ENCODE results near the gene ARHGAP4.

The ARHGAP4 gene

GRCh38 chrX:153864561-153865320, 61.3 kb downstream of the ARHGAP4 start:
- Histone ChIP-seq H3K4me1 (no peaks in the 10 kb centered on the region), H3K4me3 (no peak overlapping the region), H3K27me3 (peaks cover 0 to 7% of the 10 kb centered on the region in 2 donors), H3K27ac (no peak overlapping the region), H3K36me3 (no peaks in the 10 kb centered on the region), H3K9me3 (no peaks in the 10 kb centered on the region)
- no peak for DNase-seq
- no peak for TF ChIP-seq CTCF (IDR thresholded peaks at IDR 0.05)
- intact Hi-C loops (cut with DNase I; ENCODE audit: low total_unique reads) = no loop called here

- H3K36me3 ChIP-seq = no peaks in the 10 kb centered on the region
- H3K4me1 ChIP-seq = no peaks in the 10 kb centered on the region
- no peak overlapping the region for H3K4me3 ChIP-seq
- H3K9me3 ChIP-seq = no peaks in the 10 kb centered on the region
- TF ChIP-seq CTCF (IDR thresholded peaks at IDR 0.05) = no peak
- intact Hi-C loops (cut with DNase I; ENCODE audit: low total_unique reads) = no loop called here
- no peak overlapping the region for H3K27ac ChIP-seq
- peaks cover 0 to 7% of the 10 kb centered on the region in 2 donors for H3K27me3 ChIP-seq
- no peak for DNase-seq
These were observed 62.0 kb downstream of the ARHGAP4 start for GRCh38 chrX:153864101-153864500.

- DNase-seq = no peak
- H3K4me1 ChIP-seq = no peaks in the 10 kb centered on the region
- TF ChIP-seq CTCF (IDR thresholded peaks at IDR 0.05) = no peak
- no peaks in the 10 kb centered on the region for H3K36me3 ChIP-seq
- intact Hi-C loops (cut with DNase I; ENCODE audit: low total_unique reads) = no loop called here
- H3K27me3 ChIP-seq = peaks cover 0 to 7% of the 10 kb centered on the region in 2 donors
- no peak overlapping the region for H3K4me3 ChIP-seq
- no peak overlapping the region for H3K27ac ChIP-seq
- H3K9me3 ChIP-seq = peaks cover 0 to 4% (median 0%) of the 10 kb centered on the region in 3 donors
These were observed 62.6 kb downstream of the ARHGAP4 start for GRCh38 chrX:153863251-153863991.

GRCh38 chrX:153862369-153863250, 63.5 kb downstream of the ARHGAP4 start:
- no peak overlapping the region for H3K4me3 ChIP-seq
- intact Hi-C loops (cut with DNase I; ENCODE audit: low total_unique reads) = no loop called here
- H3K27me3 ChIP-seq = peaks cover 0 to 7% of the 10 kb centered on the region in 2 donors
- H3K36me3 ChIP-seq = no peaks in the 10 kb centered on the region
- no peak for DNase-seq
- TF ChIP-seq CTCF (IDR thresholded peaks at IDR 0.05) = no peak
- H3K4me1 ChIP-seq = no peaks in the 10 kb centered on the region
- no peak overlapping the region for H3K27ac ChIP-seq
- peaks cover 0 to 4% (median 0%) of the 10 kb centered on the region in 3 donors for H3K9me3 ChIP-seq

- Histone ChIP-seq H3K27ac (no peak overlapping the region), H3K4me3 (no peak overlapping the region), H3K27me3 (peaks cover 0 to 7% of the 10 kb centered on the region in 2 donors), H3K4me1 (no peaks in the 10 kb centered on the region), H3K9me3 (peaks cover 0 to 4% (median 0%) of the 10 kb centered on the region in 3 donors), H3K36me3 (no peaks in the 10 kb centered on the region)
- intact Hi-C loops (cut with DNase I; ENCODE audit: low total_unique reads) = no loop called here
- DNase-seq = no peak
- TF ChIP-seq CTCF (IDR thresholded peaks at IDR 0.05) = no peak
These were observed 64.2 kb downstream of the ARHGAP4 start for GRCh38 chrX:153861733-153862310.
